Heart right ventricle (tissue), 16 donors: ENCODE measurements around the gene KCTD1. TPM values are rescaled to one million over a fixed set of nuclear protein-coding genes. Genes with fewer than 3 reads are reported as not detected.

Experiments
- ATAC-seq, 8 donors: fragments of 200-7000 bp; cut with Tn5 transposase; one replicate each; pipeline ENCODE4 v1.9.1; 2020; ENCODE audit warnings: mild to moderate bottlenecking in 8 of 8, moderate library complexity in 8 of 8, moderate number of reproducible peaks in 1 of 8
- DNase-seq, 2 donors: peaks; one replicate each; pipeline ENCODE4 v3.0.0-alpha.2; 2020
- H3K27ac ChIP-seq, 10 donors: fragments of 200-600 bp; sonication (generic) in 2 of 10; one replicate each; pipeline versions ENCODE4 v1.5.0 to v1.8.0; 2020 to 2022; ENCODE audit warnings: mild to moderate bottlenecking in 3 of 10
- H3K27me3 ChIP-seq, 7 donors: fragments of 200-600 bp; one replicate each; pipeline ENCODE4 v1.8.0; 2021 to 2022; ENCODE audit warnings: mild to moderate bottlenecking in 2 of 7
- H3K36me3 ChIP-seq, 9 donors: fragments of 200-600 bp; sonication (generic) in 1 of 9; one replicate each; pipeline versions ENCODE4 v1.5.0 to v1.8.0; 2020 to 2022; ENCODE audit warnings: mild to moderate bottlenecking in 2 of 9
- H3K4me1 ChIP-seq, 9 donors: fragments of 200-600 bp; sonication (generic) in 1 of 9; one replicate each; pipeline versions ENCODE4 v1.5.0 to v1.8.0; 2020 to 2022; ENCODE audit warnings: mild to moderate bottlenecking in 4 of 9
- H3K4me3 ChIP-seq, 10 donors: fragments of 200-600 bp; sonication (generic) in 2 of 10; one replicate each; pipeline versions ENCODE4 v1.5.0 to v1.8.0; 2020 to 2022; ENCODE audit warnings: mild to moderate bottlenecking in 7 of 10, moderate library complexity in 2 of 10
- H3K9me3 ChIP-seq, 11 donors: fragments of 200-600 bp in 10 of 11; sonication (generic) in 2 of 11; one replicate each; pipeline versions ENCODE4 v1.5.0 to v1.8.0; 2013 to 2022; ENCODE audit warnings: mild to moderate bottlenecking in 2 of 11, control low read depth in 1 of 11, moderate library complexity in 1 of 11
- WGBS, 2 donors: extraction: QIAGEN DNeasy Blood & Tissue Kit; methylation state at CpG; one replicate each; pipeline ENCODE4 v1.1.7; 2013; ENCODE audit warnings: inconsistent platforms in 1 of 2; 5-methylcytosine and 5-hydroxymethylcytosine counted together
- intact Hi-C, 10 donors: fragments of 100-400 bp; cut with DNase I; formaldehyde crosslinking; loops; one replicate each; pipeline versions ENCODE4 v1.11.1 to v1.14.2; 2022
- polyA plus RNA-seq, 2 donors: library from polyadenylated mRNA; stranded (reverse); fragments of 200-250 nt; gene quantifications; one replicate each; pipeline ENCODE4 v1.2.3, GENCODE V29; 2013
- total RNA-seq, 10 donors: library from RNA; stranded (reverse); fragmentation: NEBNext Ultra II Directional in 3 of 10; extraction: Animal tissue kit (Norgen Biotek cat#: 25700) in 3 of 10; gene quantifications; one replicate each; pipeline versions ENCODE4 v1.2.1 to v1.2.4, GENCODE V29; 2021 to 2023
- TF ChIP-seq, protein P1 (sequence below), 9 donors: fragments of 200-600 bp; sonication (generic) in 2 of 9; IDR thresholded peaks; one replicate each; pipeline versions ENCODE4 v1.5.0 to v1.8.0; 2021 to 2022; ENCODE audit warnings: antibody characterized with exemption in 9 of 9, mild to moderate bottlenecking in 5 of 9, moderate library complexity in 1 of 9
- donor health status: Arrhythmogenic right ventricular cardiomyopathy.
- donor health status: ischemic (EF 13 %, LVEDD 7.1; RV severe dilation, severe dysfunction).
- donor health status: healthy with polysubstance abuse.
- donor health status: DM: no; HTN: yes; CAD: no.
- donor health status: DM: no; HTN: no; CAD: no.
- donor health status: ischemic (EF 25% LVEDD 6.9; RV normal size, moderate dysfunction).
- donor health status: ischemic (EF 25% LVEDD 5.7; RV mildly dilated, moderate dysfunction).
- donor health status: healthy.
- donor health status: DM: yes; HTN: yes; CAD: no.
- donor health status: Ischemic cardiomyopathy.
- donor health status: ischemic (EF 35%, LVEDD 5.7; RV mildly dilated, moderate dysfunction).
- donor health status: nonischemic (EF 11% LVEDD 7.7; RV severe dilation, severe dysfunction).
- donor health status: DM: yes; HTN: yes; CAD: no.
- donor health status: PGD.
- donor health status: ischemic (EF 29% LVEDD 5.4; RV normal size, mild dysfunction).
- donor health status: nonischemic (EF 23%, LVEDD 6.1; RV moderate dilation, normal function).

KCTD1 gene
- total and polyA plus RNA-seq, 12 donors = 7.5 to 16.7 (median 10.7) TPM

DNA sequence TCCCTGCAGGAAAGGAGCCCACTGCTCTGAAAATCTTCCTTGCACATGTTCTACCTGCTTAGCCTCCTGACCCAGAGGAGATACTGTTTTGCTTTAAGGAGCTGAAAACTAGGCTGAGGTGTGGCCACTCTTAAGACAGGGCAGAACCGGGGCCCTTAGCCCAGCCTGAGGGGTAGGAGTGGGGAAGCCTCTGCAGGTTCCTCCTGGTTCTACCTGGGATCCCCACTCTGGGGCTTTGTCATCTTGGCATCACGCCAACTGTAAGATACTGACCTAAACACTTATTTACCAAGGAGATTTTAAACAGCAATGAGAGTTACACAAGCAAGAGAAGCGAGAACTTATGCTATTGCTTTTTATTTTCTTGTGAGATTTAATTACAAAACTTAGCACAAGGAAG is 86.9 kb downstream of the KCTD1 start:
- intact Hi-C loops = loop anchor here in 2 of 10 donors (10.0 kb wide), 3 partner anchors 53 to 103 kb away; no protein-coding TSS in a partner anchor
- H3K4me1 ChIP-seq = peaks cover 0 to 40% (median 13%) of the 10 kb centered on the region in 9 donors
- no peaks in the 10 kb centered on the region for H3K27me3 ChIP-seq
- H3K9me3 ChIP-seq = no peaks in the 10 kb centered on the region
- ATAC-seq (peak in 1 of 8 donors; percentile 22), DNase-seq (no peak)
- H3K27ac ChIP-seq = no peak overlapping the region
- peaks cover 0 to 20% (median 0%) of the 10 kb centered on the region in 9 donors for H3K36me3 ChIP-seq
- no peak overlapping the region for H3K4me3 ChIP-seq
- TF ChIP-seq, protein P1, sequence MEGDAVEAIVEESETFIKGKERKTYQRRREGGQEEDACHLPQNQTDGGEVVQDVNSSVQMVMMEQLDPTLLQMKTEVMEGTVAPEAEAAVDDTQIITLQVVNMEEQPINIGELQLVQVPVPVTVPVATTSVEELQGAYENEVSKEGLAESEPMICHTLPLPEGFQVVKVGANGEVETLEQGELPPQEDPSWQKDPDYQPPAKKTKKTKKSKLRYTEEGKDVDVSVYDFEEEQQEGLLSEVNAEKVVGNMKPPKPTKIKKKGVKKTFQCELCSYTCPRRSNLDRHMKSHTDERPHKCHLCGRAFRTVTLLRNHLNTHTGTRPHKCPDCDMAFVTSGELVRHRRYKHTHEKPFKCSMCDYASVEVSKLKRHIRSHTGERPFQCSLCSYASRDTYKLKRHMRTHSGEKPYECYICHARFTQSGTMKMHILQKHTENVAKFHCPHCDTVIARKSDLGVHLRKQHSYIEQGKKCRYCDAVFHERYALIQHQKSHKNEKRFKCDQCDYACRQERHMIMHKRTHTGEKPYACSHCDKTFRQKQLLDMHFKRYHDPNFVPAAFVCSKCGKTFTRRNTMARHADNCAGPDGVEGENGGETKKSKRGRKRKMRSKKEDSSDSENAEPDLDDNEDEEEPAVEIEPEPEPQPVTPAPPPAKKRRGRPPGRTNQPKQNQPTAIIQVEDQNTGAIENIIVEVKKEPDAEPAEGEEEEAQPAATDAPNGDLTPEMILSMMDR (IDR thresholded peaks at IDR 0.05) = no peak
- WGBS, 2 donors = 73 to 78% methylated on average over 3 of the region's 3 CpGs

- Histone ChIP-seq H3K27me3 (no peaks in the 10 kb centered on the region), H3K36me3 (peaks cover 0 to 23% (median 0%) of the 10 kb centered on the region in 9 donors), H3K27ac (peak overlapping the region in 4 of 10 donors; percentile 4 to 49 (median 18)), H3K9me3 (no peaks in the 10 kb centered on the region), H3K4me1 (peaks cover 0 to 40% (median 13%) of the 10 kb centered on the region in 9 donors), H3K4me3 (no peak overlapping the region)
- TF ChIP-seq, protein P1 (IDR thresholded peaks at IDR 0.05) = no peak
- ATAC-seq (peak; percentile 81 to 97 (median 90)), DNase-seq (peak; percentile 44 to 55)
- intact Hi-C loops = loop anchor here in 2 of 10 donors (10.0 kb wide), 3 partner anchors 54 to 104 kb away; no protein-coding TSS in a partner anchor
- 42 to 48% methylated on average over 4 of the region's 4 CpGs for WGBS, 2 donors
These were observed 87.8 kb downstream of the KCTD1 start for GRCh38 chr18:26460449-26461091.

DNA sequence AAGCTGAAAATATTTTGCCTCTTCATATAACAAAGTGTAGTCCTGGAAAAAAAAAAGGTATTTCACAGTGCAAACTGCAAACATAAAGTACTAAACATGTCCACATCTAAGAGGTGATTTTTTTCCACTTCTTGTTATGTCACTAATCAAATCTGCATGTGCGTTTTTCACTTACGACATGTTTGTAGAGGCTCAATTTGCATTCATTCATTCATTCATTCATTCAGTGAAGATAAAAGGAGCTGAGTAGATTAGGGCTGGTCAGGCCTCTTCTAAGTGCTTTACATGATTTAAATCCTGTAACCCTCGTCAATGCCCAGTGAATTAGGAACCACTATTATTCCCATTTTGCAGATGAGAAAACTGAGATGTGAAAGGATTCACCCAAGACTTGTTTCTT is 88.5 kb downstream of the KCTD1 start:
- Histone ChIP-seq H3K27ac (no peak overlapping the region), H3K4me1 (peaks cover 0 to 40% (median 13%) of the 10 kb centered on the region in 9 donors), H3K9me3 (no peaks in the 10 kb centered on the region), H3K36me3 (peaks cover 0 to 30% (median 2%) of the 10 kb centered on the region in 9 donors), H3K4me3 (no peak overlapping the region), H3K27me3 (no peaks in the 10 kb centered on the region)
- intact Hi-C loops = loop anchor here in 2 of 10 donors (10.0 kb wide), 3 partner anchors 55 to 105 kb away; no protein-coding TSS in a partner anchor
- no peak for ATAC-seq
- DNase-seq = no peak
- TF ChIP-seq, protein P1 (IDR thresholded peaks at IDR 0.05) = no peak
- 89 to 90% methylated on average over 3 of the region's 3 CpGs for WGBS, 2 donors

DNA sequence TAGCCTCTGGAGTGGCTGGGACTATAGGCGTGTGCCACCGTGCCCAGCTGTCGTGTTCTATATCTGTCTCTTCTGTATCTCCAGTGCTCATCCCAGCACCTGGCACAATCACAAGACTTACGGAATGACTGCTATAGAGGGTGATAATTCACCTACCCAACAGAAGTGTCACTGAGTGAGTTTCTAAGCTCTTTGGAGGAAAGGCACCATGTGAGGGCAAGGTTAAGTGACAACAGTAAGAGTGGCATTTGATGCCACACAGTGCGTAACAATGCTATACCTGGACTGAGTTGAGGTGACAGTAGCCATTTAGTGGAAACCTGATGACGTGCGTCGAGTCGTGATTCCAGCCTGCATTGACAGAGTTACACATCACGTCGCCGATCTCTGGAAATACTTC is 89.0 kb downstream of the KCTD1 start:
- Histone ChIP-seq H3K4me1 (peaks cover 0 to 40% (median 13%) of the 10 kb centered on the region in 9 donors), H3K4me3 (no peak overlapping the region), H3K9me3 (no peaks in the 10 kb centered on the region), H3K27me3 (no peaks in the 10 kb centered on the region), H3K36me3 (peaks cover 0 to 35% (median 4%) of the 10 kb centered on the region in 9 donors), H3K27ac (no peak overlapping the region)
- TF ChIP-seq, protein P1 (IDR thresholded peaks at IDR 0.05) = no peak
- WGBS, 2 donors = 69 to 88% methylated on average over 12 of the region's 12 CpGs
- intact Hi-C loops = no loop called here
- ATAC-seq (no peak), DNase-seq (no peak)
